ENCODE results near the gene ZNF341.

DNA sequence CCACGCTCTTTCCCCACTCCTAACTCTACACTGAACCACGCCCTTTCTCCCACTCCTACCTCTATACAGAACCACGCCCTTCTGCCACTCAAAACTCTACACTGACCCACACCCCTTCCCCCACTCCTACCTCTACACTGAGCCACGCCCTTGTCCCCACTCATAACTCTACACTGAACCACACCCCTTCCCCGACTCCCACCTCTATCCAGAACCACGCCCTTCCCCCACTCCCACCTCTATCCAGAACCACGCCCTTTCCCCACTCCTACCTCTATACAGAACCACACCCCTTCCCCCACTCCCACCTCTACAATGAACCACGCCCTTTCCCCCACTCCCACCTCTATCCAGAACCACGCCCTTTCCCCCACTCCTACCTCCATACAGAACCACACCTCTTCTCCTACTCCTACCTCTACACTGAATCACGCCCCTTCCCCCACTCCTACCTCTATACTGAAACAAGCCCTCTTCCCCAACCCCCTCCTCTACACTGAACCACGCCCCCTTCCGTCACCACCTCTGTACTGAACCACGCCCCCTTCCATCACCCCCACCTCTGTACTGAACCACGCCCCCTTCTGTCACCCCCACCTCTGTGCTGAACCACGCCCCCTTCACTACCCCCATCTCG lies 21.8 kb upstream of the ZNF341 start:
- TF ChIP-seq, protein P1, sequence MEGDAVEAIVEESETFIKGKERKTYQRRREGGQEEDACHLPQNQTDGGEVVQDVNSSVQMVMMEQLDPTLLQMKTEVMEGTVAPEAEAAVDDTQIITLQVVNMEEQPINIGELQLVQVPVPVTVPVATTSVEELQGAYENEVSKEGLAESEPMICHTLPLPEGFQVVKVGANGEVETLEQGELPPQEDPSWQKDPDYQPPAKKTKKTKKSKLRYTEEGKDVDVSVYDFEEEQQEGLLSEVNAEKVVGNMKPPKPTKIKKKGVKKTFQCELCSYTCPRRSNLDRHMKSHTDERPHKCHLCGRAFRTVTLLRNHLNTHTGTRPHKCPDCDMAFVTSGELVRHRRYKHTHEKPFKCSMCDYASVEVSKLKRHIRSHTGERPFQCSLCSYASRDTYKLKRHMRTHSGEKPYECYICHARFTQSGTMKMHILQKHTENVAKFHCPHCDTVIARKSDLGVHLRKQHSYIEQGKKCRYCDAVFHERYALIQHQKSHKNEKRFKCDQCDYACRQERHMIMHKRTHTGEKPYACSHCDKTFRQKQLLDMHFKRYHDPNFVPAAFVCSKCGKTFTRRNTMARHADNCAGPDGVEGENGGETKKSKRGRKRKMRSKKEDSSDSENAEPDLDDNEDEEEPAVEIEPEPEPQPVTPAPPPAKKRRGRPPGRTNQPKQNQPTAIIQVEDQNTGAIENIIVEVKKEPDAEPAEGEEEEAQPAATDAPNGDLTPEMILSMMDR (IDR thresholded peaks at IDR 0.05; ENCODE audit: low read length), result no peak
- TF ChIP-seq EZH2 (optimal IDR thresholded peaks at IDR 0.05; ENCODE audit: low read depth, low read length) (no peak), EZH2phosphoT487 (IDR thresholded peaks at IDR 0.05; ENCODE audit: low read length) (no peak)

Data from MM.1S (cell line).